IPS-NIHi11 (cell line): ENCODE measurements around the gene PGRMC1.
"Not testable (repeated sequence)": the region's sequence is repeated elsewhere in the genome, so short reads cannot be mapped to it uniquely, and the experiment has no call there.

ENCODE experiments used
- DNase-seq: peaks from one replicate; pipeline ENCODE4 v3.0.0; 2012; ENCODE audit warnings: mixed read lengths, low spot score

The PGRMC1 gene

DNA sequence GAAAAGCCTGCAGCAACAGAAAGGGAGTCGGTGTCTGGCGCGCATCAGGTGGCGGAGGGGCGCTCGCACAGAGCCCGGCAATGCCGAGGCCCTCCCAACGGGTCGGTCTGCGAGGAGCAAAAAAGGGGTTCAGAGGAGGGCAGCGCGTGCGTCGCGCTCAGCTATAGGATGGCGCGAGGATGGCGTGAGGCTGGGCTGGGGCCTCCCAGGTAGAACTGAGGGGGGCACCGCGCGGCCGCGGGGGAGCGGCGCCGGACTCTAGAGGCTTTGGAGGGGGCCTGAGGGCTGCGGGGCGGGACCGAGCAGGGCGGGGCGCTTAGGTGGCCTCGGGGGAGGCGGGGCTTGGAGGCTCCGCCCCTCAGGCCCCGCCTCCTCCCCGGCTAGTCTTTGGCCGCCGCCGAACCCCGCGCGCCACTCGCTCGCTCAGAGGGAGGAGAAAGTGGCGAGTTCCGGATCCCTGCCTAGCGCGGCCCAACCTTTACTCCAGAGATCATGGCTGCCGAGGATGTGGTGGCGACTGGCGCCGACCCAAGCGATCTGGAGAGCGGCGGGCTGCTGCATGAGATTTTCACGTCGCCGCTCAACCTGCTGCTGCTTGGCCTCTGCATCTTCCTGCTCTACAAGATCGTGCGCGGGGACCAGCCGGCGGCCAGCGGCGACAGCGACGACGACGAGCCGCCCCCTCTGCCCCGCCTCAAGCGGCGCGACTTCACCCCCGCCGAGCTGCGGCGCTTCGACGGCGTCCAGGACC is at the start of gene PGRMC1:
Gene PGRMC1 (plus strand): TSS at position 414 of the 751 bp plus-strand sequence. CDS start 79 bp downstream, at position 493.
- peak; percentile 82 for DNase-seq

DNA sequence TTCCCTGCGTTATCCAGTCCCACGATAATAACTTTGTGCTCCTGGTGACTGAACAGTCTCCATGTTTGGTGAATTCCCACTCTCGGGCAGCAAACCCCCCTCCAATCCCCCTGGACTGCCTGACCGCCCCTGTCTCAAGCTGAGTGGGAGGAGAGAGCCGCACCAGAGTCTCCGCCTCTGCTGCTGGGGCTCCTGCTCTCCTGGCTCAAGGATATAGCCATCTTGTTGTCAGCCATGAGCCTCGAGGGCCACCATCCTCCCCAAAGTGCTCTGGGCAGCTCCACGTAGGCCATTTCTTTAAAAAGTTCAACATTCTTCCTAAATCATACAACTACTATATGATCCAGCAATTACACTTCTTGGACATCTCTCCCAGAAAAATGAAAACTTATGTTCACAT is 49.3 kb upstream of the PGRMC1 start:
- DNase-seq: no peak

DNA sequence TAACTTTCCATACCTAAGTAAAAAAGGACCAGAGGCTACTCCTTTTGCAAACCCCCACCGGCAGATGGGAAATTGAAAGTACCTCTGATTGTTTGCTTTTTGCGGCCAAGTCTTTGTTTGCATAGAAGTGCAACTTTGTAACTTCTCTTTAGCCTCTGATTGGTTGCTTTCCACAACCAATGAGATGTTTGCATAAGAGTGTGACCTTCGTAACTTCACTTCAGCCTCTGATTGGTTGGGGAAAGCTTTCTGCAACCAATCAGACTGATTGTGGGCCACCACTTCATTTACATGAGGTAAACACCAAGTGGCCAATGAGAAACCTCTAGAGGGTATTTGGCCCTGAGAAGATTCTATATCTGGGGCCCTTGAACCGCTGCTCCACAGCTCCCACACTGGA is 48.8 kb upstream of the PGRMC1 start:
- DNase-seq: no peak

- DNase-seq: no peak
These were observed 47.0 kb upstream of the PGRMC1 start for GRCh38 chrX:119189115-119189514.

DNA sequence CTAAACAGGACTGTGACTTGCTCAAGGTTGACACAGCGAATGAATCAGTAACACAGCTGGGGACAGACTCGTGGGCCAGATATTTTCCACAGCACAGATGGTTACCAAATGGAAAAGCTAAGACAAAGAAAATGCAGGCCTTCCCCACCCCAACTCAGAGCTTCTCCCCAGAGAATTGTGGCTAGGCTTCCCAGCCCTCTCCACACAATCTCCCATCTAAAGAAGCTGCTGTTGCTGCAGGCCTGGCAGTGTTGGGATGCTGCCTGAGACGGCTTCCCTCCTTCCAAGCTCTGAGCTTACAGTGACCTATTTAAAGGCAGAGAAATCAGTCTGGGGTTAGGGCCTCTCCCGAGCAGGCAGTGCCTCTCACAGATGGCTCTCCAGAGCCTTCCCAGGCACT is 46.5 kb upstream of the PGRMC1 start:
- no peak for DNase-seq

DNA sequence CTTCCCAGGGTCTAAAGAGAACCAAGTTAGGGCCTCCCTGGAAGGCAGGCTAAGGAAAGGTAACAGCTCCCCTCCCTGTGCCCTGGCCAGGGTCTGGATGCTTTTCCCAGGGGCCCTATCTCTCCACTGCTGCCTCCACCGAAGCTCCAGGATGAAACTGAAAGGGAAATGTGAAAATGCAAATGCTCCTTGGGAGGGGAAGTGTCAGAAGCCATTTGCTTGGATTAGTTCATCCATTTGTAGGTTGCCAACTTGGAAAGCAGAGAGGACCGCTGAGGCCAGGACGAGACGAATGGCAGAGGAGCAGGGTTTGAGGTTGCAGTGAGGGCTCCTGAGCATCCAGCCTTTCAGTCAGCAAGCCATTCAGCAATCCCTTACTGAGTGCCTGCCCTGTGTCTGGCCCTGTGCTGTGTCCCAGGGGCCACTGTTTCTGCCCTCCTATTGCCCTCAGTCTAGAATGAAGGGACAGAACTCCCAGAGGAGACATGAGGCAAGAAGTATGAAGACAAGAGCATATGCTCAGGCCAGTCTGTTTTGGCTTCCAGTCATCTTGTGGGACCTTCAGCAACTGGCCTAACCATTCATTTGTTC is 45.9 kb upstream of the PGRMC1 start:
- no peak for DNase-seq

GRCh38 chrX:119190831-119191230 is 45.3 kb upstream of the PGRMC1 start:
- no peak for DNase-seq

GRCh38 chrX:119194621-119195020 is 41.5 kb upstream of the PGRMC1 start:
- no peak for DNase-seq

- DNase-seq: no peak
These were observed 34.5 kb upstream of the PGRMC1 start for GRCh38 chrX:119201570-119201969.

DNA sequence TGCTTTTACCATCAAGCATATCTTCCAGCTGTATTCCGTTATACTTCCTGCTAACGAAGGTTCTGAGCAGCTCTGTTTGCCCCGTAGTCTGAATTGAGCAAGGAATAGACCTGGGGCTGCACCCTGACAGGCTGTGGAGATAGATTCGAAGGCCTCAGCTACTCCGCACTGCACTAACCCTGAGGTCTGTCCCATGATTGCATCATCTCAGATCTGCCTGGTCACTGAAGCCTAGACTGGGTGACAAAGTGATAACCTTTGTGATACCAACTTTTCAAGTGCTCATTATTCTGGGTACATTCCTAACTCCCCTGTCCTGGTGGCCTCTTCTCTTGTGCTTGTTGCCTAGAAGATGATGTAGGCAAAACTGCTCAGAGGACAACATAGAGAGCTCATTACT is 29.9 kb upstream of the PGRMC1 start:
- DNase-seq: no peak

- DNase-seq: not testable (repeated sequence)
These were observed 28.6 kb upstream of the PGRMC1 start for GRCh38 chrX:119207483-119207882.

DNA sequence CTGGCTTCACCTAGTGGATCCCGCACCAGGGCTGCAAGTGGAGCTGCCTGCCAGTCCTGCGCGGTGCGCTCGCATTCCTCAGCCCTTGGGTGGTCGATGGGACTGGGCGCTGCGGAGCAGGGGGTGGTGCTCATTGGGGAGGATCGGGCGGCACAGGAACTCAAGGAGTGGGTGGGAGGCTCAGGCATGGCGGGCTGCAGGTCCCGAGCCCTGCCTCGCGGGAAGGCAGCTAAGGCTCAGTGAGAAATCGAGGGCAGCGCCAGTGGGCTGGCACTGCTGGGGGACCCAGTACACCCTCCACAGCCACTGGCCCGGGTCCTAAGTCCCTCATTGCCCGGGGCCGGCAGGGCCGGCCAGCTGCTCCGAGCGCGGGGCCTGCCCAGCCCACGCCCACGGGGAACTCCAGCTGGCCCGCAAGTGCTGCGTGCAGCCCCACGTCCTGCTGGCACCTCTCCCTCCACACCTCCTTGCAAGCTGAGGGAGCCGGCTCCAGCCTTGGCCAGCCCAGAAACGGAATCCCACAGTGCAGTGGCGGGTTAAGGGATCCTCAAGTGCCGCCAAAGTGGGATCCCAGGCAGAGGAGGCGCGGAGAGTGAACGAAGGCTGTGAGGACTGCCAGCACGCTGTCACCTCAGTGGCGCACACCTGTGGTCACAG is 27.6 kb upstream of the PGRMC1 start:
- no peak for DNase-seq

DNA sequence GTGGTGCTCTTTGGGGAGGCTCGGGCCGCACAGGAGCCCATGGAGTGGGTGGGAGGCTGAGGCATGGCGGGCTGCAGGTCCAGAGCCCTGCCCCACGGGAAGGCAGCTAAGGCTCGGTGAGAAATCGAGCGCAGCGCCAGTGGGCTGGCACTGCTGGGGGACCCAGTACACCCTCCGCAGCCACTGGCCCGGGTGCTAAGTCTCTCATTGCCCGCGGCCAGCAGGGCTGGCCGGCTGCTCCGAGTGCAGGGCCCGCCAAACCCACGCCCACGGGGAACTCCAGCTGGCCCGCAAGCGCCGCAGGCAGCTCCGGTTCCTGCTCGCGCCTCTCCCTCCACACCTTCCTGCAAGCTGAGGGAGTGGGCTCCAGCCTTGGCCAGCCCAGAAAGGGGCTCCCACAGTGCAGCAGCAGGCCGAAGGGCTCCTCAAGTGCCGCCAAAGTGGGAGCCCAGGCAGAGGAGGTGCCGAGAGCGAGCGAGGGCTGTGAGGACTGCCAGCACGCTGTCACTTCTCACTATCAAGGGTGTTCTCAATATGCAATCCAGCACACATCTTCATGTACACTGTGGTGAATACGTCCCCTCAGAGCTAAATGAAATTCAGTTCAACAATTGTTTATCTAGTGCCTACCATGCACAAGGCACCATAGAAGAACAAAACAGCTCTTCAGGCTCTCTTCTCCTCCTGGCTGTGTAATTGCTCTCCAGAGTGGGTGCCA is 25.0 kb upstream of the PGRMC1 start:
- DNase-seq: not testable (repeated sequence)

DNA sequence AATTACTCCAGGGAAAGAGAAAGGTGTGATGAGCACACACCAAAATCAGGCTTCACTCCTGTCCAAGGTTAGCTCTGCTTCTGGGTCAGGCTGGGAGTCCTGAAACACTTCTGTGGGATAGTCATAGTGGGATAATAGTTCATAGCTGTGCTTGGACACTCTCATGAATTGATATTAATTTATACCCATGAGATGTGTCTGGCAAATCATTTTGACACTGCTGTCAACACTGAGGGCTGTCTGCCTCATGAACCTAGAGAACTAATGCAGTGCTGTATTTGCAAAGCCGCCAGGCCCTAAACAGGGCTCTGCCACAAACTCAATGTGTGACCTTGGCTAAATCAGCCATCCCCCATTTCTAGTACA is 24.5 kb upstream of the PGRMC1 start:
- no peak for DNase-seq

GRCh38 chrX:119218198-119218597 is 17.9 kb upstream of the PGRMC1 start:
- DNase-seq: no peak

DNA sequence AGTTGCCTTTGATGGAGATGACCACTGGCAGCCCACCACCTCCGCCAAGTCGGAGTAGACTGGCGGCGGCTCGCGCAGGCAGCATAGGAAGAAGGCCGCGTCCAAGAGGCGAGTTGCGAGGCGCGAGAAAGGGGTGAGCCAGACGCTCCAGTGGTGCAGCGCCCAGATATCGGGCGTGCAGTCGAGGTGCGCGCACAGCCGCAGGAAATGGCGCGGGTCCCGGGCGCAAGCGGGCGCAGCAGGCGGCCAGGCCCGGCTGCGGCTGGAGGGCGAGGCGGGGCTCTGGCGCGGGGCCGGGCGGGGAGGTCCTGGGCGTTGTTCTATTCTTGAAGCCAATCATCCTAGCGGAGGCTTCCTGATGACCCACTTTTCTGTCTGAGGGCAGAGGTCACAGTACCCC is 13.2 kb upstream of the PGRMC1 start:
- no peak for DNase-seq

GRCh38 chrX:119223783-119224182 is 12.3 kb upstream of the PGRMC1 start:
- no peak for DNase-seq

DNA sequence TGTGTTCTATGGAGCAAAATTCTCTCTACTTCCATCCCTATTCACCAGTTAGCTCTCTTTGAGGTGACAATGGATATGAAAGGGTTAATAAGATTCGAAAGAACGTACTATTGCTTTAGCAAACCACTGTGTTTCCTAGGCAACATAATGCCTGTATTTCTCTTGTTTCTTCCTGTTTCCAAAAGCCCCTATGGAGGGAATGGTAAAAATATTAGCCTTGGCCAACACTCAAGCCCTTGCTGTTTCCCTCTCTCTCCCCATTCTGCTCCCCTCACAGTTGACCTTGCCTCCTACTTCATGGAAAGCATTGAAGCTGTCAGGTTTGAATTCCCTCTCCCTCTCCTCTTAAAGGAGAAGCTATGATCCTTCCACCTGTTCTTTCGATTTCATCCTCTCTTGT is 9.6 kb upstream of the PGRMC1 start:
- no peak for DNase-seq

- no peak for DNase-seq
These were observed 7.4 kb upstream of the PGRMC1 start for GRCh38 chrX:119228512-119229252.

DNA sequence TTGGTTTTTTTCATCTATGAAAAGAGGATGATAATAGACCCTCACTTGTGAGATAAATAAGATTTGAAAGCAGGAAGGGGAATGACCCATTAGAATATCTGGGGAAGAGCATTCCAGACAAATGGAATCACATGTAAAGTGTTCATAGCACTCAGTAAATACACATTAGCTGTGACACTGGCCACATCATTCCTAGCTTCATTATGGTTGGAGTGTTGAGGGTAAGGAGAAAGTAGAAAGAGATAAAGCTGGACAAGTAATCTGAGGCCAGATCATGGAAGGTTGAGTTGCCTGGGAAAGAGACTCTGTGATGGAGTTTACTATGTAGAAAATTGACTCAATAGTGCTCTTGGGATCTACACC is 6.9 kb upstream of the PGRMC1 start:
- no peak for DNase-seq

DNA sequence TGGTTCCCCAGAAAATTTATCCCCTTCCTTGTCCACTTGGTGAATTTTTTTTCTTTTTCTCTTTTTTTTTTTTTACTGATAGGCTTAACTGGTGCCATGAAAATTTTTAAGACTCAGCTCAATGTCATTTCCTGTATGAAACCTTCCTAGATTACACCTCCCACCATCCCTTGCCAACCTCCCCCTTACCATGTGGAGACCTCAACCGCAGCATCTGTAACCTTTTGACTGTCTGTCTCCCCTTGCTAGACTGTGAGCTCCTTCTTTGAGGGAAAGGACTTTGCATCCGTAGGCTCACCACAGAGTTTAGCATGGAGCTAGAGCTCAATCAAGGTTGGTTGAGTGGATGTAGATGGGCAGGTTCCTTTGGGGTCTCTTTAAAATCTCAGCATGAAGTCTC is 5.2 kb upstream of the PGRMC1 start:
- DNase-seq: no peak

DNA sequence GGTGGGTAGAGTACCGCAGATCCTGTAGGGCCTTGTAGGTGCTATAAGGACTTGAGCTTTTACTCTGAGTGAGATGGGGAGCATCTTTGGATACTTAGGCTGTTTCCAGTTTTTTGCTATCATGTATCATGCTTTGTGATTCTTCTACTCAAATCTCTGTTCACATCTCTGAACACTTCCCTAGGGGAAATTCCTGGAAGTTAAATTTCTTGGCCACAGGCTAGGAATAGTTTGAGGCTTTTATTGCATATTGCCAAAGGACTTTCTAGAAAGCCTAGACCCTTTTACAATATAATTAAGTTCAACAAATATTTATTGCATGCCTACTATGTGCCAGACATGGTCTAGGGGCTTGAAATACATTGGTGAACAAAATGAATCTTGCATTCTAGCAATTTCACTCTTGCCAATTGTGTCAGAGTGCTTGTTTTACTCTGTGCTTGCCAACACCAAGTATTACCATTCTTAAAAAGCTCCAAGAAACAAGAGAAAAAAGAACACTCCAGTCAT is 4.1 kb upstream of the PGRMC1 start:
- no peak for DNase-seq
